Thyroid gland (tissue), 4 donors: ENCODE results near the gene GFRA4. TPM values are rescaled to one million over a fixed set of nuclear protein-coding genes. Genes with fewer than 3 reads are reported as not detected.

Source experiments
- DNase-seq, 2 donors: peaks; one replicate each; pipeline ENCODE4 v3.0.0-alpha.2; 2019
- H3K27ac ChIP-seq, 3 donors: fragments of 200-600 bp; sonication (generic); 1 replicate in 2 of 3; 2 replicates in 1 of 3; pipeline ENCODE4 v1.5.1; 2016 to 2019; ENCODE audit warnings: mild to moderate bottlenecking in 1 of 3, moderate library complexity in 1 of 3
- H3K27me3 ChIP-seq: fragments of 200-600 bp; sonication (generic); one replicate; pipeline ENCODE4 v1.5.1; 2019
- H3K36me3 ChIP-seq, 2 donors: fragments of 200-600 bp; sonication (generic); one replicate each; pipeline ENCODE4 v1.5.1; 2016 to 2019
- H3K4me1 ChIP-seq, 2 donors: fragments of 200-600 bp; sonication (generic); one replicate each; pipeline ENCODE4 v1.5.1; 2017 to 2019
- H3K4me3 ChIP-seq, 3 donors: fragments of 200-600 bp; sonication (generic); replicated peaks in 1 of 3; 1 replicate in 2 of 3; 2 replicates in 1 of 3; pipeline ENCODE4 v1.5.1; 2016; ENCODE audit warnings: mild to moderate bottlenecking in 1 of 3
- H3K9me3 ChIP-seq: fragments of 200-600 bp; sonication (generic); one replicate; pipeline ENCODE4 v1.5.1; 2017
- CTCF ChIP-seq, 6 experiments: fragments of 200-600 bp in 3 of 6; fragments of 450-650 bp in 3 of 6; sonication (generic) in 3 of 6; IDR thresholded peaks; one replicate each; pipeline ENCODE4 v1.5.1; 2016 to 2019; ENCODE audit warnings: antibody characterized with exemption in 6 of 6, mild to moderate bottlenecking in 2 of 6, inconsistent platforms in 1 of 6, moderate library complexity in 1 of 6
- POLR2A ChIP-seq, 2 donors: fragments of 450-650 bp; IDR thresholded peaks; one replicate each; pipeline ENCODE4 v1.6.1; 2017; ENCODE audit warnings: antibody characterized with exemption in 2 of 2, mild to moderate bottlenecking in 2 of 2, moderate library complexity in 1 of 2
- WGBS, 2 donors: methylation state at CpG; one replicate each; pipeline ENCODE4 v1.1.5; 2017; 5-methylcytosine and 5-hydroxymethylcytosine counted together
- intact Hi-C: fragments of 100-400 bp; cut with DNase I; formaldehyde crosslinking; loops from one replicate; pipeline ENCODE4 v1.15.1; 2023
- total RNA-seq, 4 donors: library from RNA; depleted of rRNA; stranded (reverse); fragments of >200 nt; gene quantifications; one replicate each; pipeline ENCODE4 v1.2.3, GENCODE V29; 2016

The GFRA4 gene
- total RNA-seq, 4 donors from 2014 or later = 0.81 to 3.0 (median 3.0) TPM; not detected in 1

- H3K36me3 ChIP-seq = no peaks in the 10 kb centered on the region
- TF ChIP-seq POLR2A (IDR thresholded peaks at IDR 0.05) (no peak), CTCF (IDR thresholded peaks at IDR 0.05) (no peak)
- H3K4me3 ChIP-seq = no peak overlapping the region
- DNase-seq = no peak
- H3K27ac ChIP-seq = no peak overlapping the region
- H3K4me1 ChIP-seq = peaks cover 0 to 5% of the 10 kb centered on the region in 2 donors
- WGBS, 2 donors = 79 to 94% methylated on average over 3 to 11 of the region's 14 CpGs
- H3K9me3 ChIP-seq = no peaks in the 10 kb centered on the region
- intact Hi-C loops = no loop called here
- H3K27me3 ChIP-seq = no peaks in the 10 kb centered on the region
Measured at GRCh38 chr20:3705491-3705969, 42.3 kb upstream of the GFRA4 start.

- 63 to 73% methylated on average over 5 of the region's 5 CpGs for WGBS, 2 donors
- TF ChIP-seq POLR2A (IDR thresholded peaks at IDR 0.05) = no peak
- TF ChIP-seq CTCF (IDR thresholded peaks at IDR 0.05) = no peak
- H3K27me3 ChIP-seq = no peaks in the 10 kb centered on the region
- H3K4me3 ChIP-seq = no peak overlapping the region
- intact Hi-C loops = no loop called here
- peak; percentile 18 to 34 for DNase-seq
- peaks cover 0 to 5% of the 10 kb centered on the region in 2 donors for H3K4me1 ChIP-seq
- no peak overlapping the region for H3K27ac ChIP-seq
- H3K9me3 ChIP-seq = no peaks in the 10 kb centered on the region
- no peaks in the 10 kb centered on the region for H3K36me3 ChIP-seq
Measured at GRCh38 chr20:3704087-3704486, 40.9 kb upstream of the GFRA4 start.

- peaks cover 0 to 5% of the 10 kb centered on the region in 2 donors for H3K4me1 ChIP-seq
- WGBS, 2 donors = 96% methylated on average over 8 to 11 of the region's 11 CpGs
- no peaks in the 10 kb centered on the region for H3K27me3 ChIP-seq
- TF ChIP-seq CTCF (IDR thresholded peaks at IDR 0.05) (no peak), POLR2A (IDR thresholded peaks at IDR 0.05) (no peak)
- no peak overlapping the region for H3K27ac ChIP-seq
- H3K4me3 ChIP-seq = no peak overlapping the region
- H3K36me3 ChIP-seq = no peaks in the 10 kb centered on the region
- no peak for DNase-seq
- H3K9me3 ChIP-seq = no peaks in the 10 kb centered on the region
- intact Hi-C loops = no loop called here
Measured at GRCh38 chr20:3702611-3703391, 39.6 kb upstream of the GFRA4 start.

GRCh38 chr20:3701061-3701998 lies 38.1 kb upstream of the GFRA4 start:
- intact Hi-C loops = no loop called here
- Histone ChIP-seq H3K27ac (no peak overlapping the region), H3K4me1 (no peaks in the 10 kb centered on the region), H3K4me3 (no peak overlapping the region), H3K27me3 (no peaks in the 10 kb centered on the region), H3K9me3 (no peaks in the 10 kb centered on the region), H3K36me3 (no peaks in the 10 kb centered on the region)
- 81 to 96% methylated on average over 4 to 13 of the region's 13 CpGs for WGBS, 2 donors
- no peak for TF ChIP-seq CTCF (IDR thresholded peaks at IDR 0.05)
- no peak for TF ChIP-seq POLR2A (IDR thresholded peaks at IDR 0.05)
- DNase-seq = no peak
